Measurements from ENCODE around the gene E2F6. TPM values are rescaled to one million over a fixed set of nuclear protein-coding genes. Genes with fewer than 3 reads are reported as not detected.

E2F6 gene
- total and polyA plus RNA-seq, 2 donors (not counting 3 experiments of a cell fraction or from before 2014, with no cell fraction given), result 7.9 to 15.7 TPM

DNA sequence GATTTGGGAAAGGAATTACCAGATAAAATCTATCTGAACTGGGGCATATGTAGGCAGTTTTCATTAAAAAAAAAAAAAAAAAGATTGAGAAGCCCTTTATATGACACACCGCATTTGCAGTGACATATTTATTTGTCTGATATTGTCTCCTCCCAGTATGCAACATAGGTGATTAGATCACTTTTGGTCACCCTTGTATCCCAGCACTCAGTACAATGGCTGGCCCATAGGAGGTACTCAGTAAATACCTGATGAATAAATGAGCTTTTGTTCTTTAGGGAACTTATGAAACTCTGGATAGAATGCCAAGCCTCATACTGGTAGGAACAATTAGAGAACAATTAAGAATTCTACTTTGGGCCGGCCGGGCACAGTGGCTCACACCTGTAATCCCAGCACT, 22.8 kb upstream of the E2F6 start:
- ChIA-PET POLR2A (no interaction called here), CTCF (interaction anchor here (0.9 to 1.3 kb wide), 2 partner anchors 9 to 93 kb away, joined by 3 read pairs; no protein-coding TSS in a partner anchor)
- no peaks in the 10 kb centered on the region for H3K36me3 ChIP-seq (ENCODE audit: control insufficient read depth in 2 of 2, extremely low read depth in 1 of 2, insufficient read depth in 2 of 2, low read length in 2 of 2)
- no peaks in the 10 kb centered on the region for H3K4me1 ChIP-seq (ENCODE audit: control insufficient read depth, extremely low read depth, insufficient read depth, low read length)
- BruUV-seq (replicated peaks), result no TSS peak
- H3K27me3 ChIP-seq (ENCODE audit: control insufficient read depth in 2 of 2, insufficient read depth in 2 of 2, low read length in 2 of 2), result peaks cover 12 to 13% of the 10 kb centered on the region in 2 experiments
- DNase-seq (ENCODE audit: low read depth, low spot score), result no peak
- no peaks in the 10 kb centered on the region for H4K20me1 ChIP-seq (replicated peaks; ENCODE audit: control insufficient read depth, extremely low read depth, insufficient read depth, low read length)
- H3K27ac ChIP-seq (ENCODE audit: insufficient read depth, low read depth, low read length), result no peak overlapping the region
- H3K4me2 ChIP-seq (ENCODE audit: insufficient read depth, low read length), result no peak overlapping the region
- H3K4me3 ChIP-seq (replicated peaks in 1 of 3; ENCODE audit: insufficient read depth in 1 of 3, low read depth in 1 of 3, low read length in 3 of 3), result no peak overlapping the region
- intact Hi-C loops (cut with micrococcal nuclease) (no loop called here), dilution Hi-C loops (cut with MboI; ENCODE audit: extremely low pct_ligation_motif_present, low sequenced_read_pairs) (no loop called here)
- no peaks in the 10 kb centered on the region for H3K79me2 ChIP-seq (ENCODE audit: control insufficient read depth, insufficient read depth, low read length)
- TF ChIP-seq, protein P1, sequence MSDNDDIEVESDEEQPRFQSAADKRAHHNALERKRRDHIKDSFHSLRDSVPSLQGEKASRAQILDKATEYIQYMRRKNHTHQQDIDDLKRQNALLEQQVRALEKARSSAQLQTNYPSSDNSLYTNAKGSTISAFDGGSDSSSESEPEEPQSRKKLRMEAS (IDR thresholded peaks at IDR 0.05; ENCODE audit: insufficient read depth, insufficient read length), result no peak
- no peak for TF ChIP-seq POLR2A (IDR thresholded peaks at IDR 0.05; ENCODE audit: low read depth, low read length)
- TF ChIP-seq EZH2 (IDR thresholded peaks at IDR 0.05; ENCODE audit: borderline replicate concordance, low read depth, low read length, severe bottlenecking), result no peak
- TF ChIP-seq MYC (IDR thresholded peaks at IDR 0.05; ENCODE audit: low read depth, low read length), result no peak
- no peak for TF ChIP-seq JUN (IDR thresholded peaks at IDR 0.05; ENCODE audit: borderline replicate concordance, insufficient read depth, insufficient read length, low read depth)
- TF ChIP-seq GATA2 (IDR thresholded peaks at IDR 0.05; ENCODE audit: insufficient read depth, insufficient read length, low read depth, low read length), result no peak
- no peak for TF ChIP-seq POLR2AphosphoS5 (IDR thresholded peaks at IDR 0.05; ENCODE audit: insufficient read depth, low read depth, low read length)
- TF ChIP-seq, protein P2, sequence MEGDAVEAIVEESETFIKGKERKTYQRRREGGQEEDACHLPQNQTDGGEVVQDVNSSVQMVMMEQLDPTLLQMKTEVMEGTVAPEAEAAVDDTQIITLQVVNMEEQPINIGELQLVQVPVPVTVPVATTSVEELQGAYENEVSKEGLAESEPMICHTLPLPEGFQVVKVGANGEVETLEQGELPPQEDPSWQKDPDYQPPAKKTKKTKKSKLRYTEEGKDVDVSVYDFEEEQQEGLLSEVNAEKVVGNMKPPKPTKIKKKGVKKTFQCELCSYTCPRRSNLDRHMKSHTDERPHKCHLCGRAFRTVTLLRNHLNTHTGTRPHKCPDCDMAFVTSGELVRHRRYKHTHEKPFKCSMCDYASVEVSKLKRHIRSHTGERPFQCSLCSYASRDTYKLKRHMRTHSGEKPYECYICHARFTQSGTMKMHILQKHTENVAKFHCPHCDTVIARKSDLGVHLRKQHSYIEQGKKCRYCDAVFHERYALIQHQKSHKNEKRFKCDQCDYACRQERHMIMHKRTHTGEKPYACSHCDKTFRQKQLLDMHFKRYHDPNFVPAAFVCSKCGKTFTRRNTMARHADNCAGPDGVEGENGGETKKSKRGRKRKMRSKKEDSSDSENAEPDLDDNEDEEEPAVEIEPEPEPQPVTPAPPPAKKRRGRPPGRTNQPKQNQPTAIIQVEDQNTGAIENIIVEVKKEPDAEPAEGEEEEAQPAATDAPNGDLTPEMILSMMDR (IDR thresholded peaks at IDR 0.05; ENCODE audit: extremely low read depth in 1 of 2, insufficient read depth in 1 of 2, low read depth in 1 of 2, low read length in 2 of 2), result no peak
- no peak for TF ChIP-seq FOS (IDR thresholded peaks at IDR 0.05; ENCODE audit: borderline replicate concordance, insufficient read depth, low read length)
- FAIRE-seq, result no peak
- H3K9ac ChIP-seq (replicated peaks; ENCODE audit: extremely low read depth, insufficient read depth, low read length), result no peak overlapping the region
- H2AFZ ChIP-seq (ENCODE audit: low read depth, low read length), result no peak overlapping the region
- no peaks in the 10 kb centered on the region for H3K9me3 ChIP-seq (replicated peaks; ENCODE audit: control insufficient read depth, insufficient read depth, low read length)
- H3K9me1 ChIP-seq (replicated peaks; ENCODE audit: control insufficient read depth, extremely low read depth, insufficient read depth, low read length), result no peaks in the 10 kb centered on the region
